SKM-1 (cell line): Measurements from ENCODE around the gene AGTR1.

Experiments used
- DNase-seq: peaks from one replicate; lab custom pipeline; 2025; ENCODE audit not compliant: unreplicated experiment; lab: John Stamatoyannopoulos, UW

The AGTR1 gene

GRCh38 chr3:148697306-148698189 is at the start of gene AGTR1:
Gene AGTR1, plus strand, starts transcription at chr3:148697903. Its CDS starts 43,133 bp downstream, at chr3:148741036.
- no peak for DNase-seq

GRCh38 chr3:148648685-148649352 is 48.9 kb upstream of the AGTR1 start:
- DNase-seq: no peak

GRCh38 chr3:148651549-148651948 is 46.2 kb upstream of the AGTR1 start:
- DNase-seq: no peak

- DNase-seq: no peak
These were observed 43.3 kb upstream of the AGTR1 start for GRCh38 chr3:148654433-148654832.

GRCh38 chr3:148657470-148657869 is 40.2 kb upstream of the AGTR1 start:
- no peak for DNase-seq

- no peak for DNase-seq
These were observed 38.2 kb upstream of the AGTR1 start for GRCh38 chr3:148659512-148659911.

- DNase-seq: no peak
These were observed 17.4 kb upstream of the AGTR1 start for GRCh38 chr3:148680289-148680688.

GRCh38 chr3:148681080-148681479 is 16.6 kb upstream of the AGTR1 start:
- DNase-seq: no peak

- no peak for DNase-seq
These were observed 14.7 kb upstream of the AGTR1 start for GRCh38 chr3:148682997-148683396.

GRCh38 chr3:148694116-148694515 is 3.6 kb upstream of the AGTR1 start:
- no peak for DNase-seq

- no peak for DNase-seq
These were observed 597 bp downstream of the AGTR1 start for GRCh38 chr3:148698190-148698810.

GRCh38 chr3:148705314-148705713 is 7.6 kb downstream of the AGTR1 start:
- no peak for DNase-seq

GRCh38 chr3:148707601-148708380 is 10.1 kb downstream of the AGTR1 start:
- DNase-seq: no peak

GRCh38 chr3:148708409-148708808 is 10.7 kb downstream of the AGTR1 start:
- no peak for DNase-seq

- DNase-seq: no peak
These were observed 12.0 kb downstream of the AGTR1 start for GRCh38 chr3:148709560-148710253.

- DNase-seq: no peak
These were observed 13.0 kb downstream of the AGTR1 start for GRCh38 chr3:148710665-148711064.

- DNase-seq: no peak
These were observed 14.4 kb downstream of the AGTR1 start for GRCh38 chr3:148711981-148712666.

- no peak for DNase-seq
These were observed 16.8 kb downstream of the AGTR1 start for GRCh38 chr3:148714521-148714920.

GRCh38 chr3:148716657-148717056 is 19.0 kb downstream of the AGTR1 start:
- no peak for DNase-seq
